HEK293 (cell line): Measurements from ENCODE around the gene ADAM19.

Experiments used
- CTCF ChIA-PET: fragments of 350-600 bp; formaldehyde crosslinking; extraction: SDS; loops from one replicate; lab custom pipeline; 2021; ENCODE audit warnings: antibody characterized with exemption; lab: Yijun Ruan, JAX
- POLR2A ChIA-PET: fragments of 300-600 bp; formaldehyde crosslinking; extraction: SDS; loops from one replicate; lab custom pipeline; 2020; ENCODE audit warnings: antibody characterized with exemption, inconsistent platforms; lab: Yijun Ruan, JAX
- H3K27ac ChIP-seq: fragments of 200-500 bp; sonication (Bioruptor generic); 2 replicates; pipeline ENCODE4 v1.5.1; 2014; ENCODE audit warnings: low read depth, low read length, control low read depth, inconsistent platforms; ENCODE audit errors: extremely low read depth
- H3K36me3 ChIP-seq, 2 experiments: fragments of 200-500 bp in 1 of 2; sonication (Bioruptor generic) in 1 of 2; 1 replicate in 1 of 2; 2 replicates in 1 of 2; pipeline ENCODE4 v1.5.1; 2014 to 2017; ENCODE audit warnings: inconsistent platforms in 2 of 2, low read length in 2 of 2; ENCODE audit not compliant: control insufficient read depth in 2 of 2, insufficient read depth in 1 of 2
- H3K4me1 ChIP-seq: fragments of 200-500 bp; sonication (Bioruptor generic); 2 replicates; pipeline ENCODE4 v1.5.1; 2014; ENCODE audit warnings: mild to moderate bottlenecking, low read length, inconsistent platforms; ENCODE audit not compliant: control insufficient read depth, insufficient read depth
- H3K4me3 ChIP-seq: 2 replicates; pipeline ENCODE4 v1.5.1; 2011; ENCODE audit warnings: low read depth, mild to moderate bottlenecking, control low read depth, low read length, moderate library complexity
- H3K9me3 ChIP-seq: fragments of 200-500 bp; sonication (Bioruptor generic); 2 replicates; pipeline ENCODE4 v1.5.1; 2014; ENCODE audit warnings: low read depth, low read length, inconsistent platforms; ENCODE audit not compliant: control insufficient read depth, insufficient read depth
- BCL11A ChIP-seq: fragments of 450-650 bp; formaldehyde crosslinking; IDR thresholded peaks from 2 replicates; pipeline ENCODE4 v1.5.1; 2016; ENCODE audit warnings: low read depth, missing biosample characterization, missing genetic modification characterization
- BCL11B ChIP-seq: fragments of 450-650 bp; formaldehyde crosslinking; IDR thresholded peaks from 2 replicates; pipeline ENCODE4 v1.5.1; 2016; ENCODE audit warnings: low read depth, missing biosample characterization, missing genetic modification characterization
- MEIS1 ChIP-seq: sonication (generic); formaldehyde crosslinking; IDR thresholded peaks from 2 replicates; pipeline ENCODE4 v1.8.1; 2022; ENCODE audit warnings: missing genetic modification reagents, mild to moderate bottlenecking, borderline replicate concordance
- ZBTB7A ChIP-seq: fragments of 450-650 bp; formaldehyde crosslinking; IDR thresholded peaks from 2 replicates; pipeline ENCODE4 v1.5.1; 2016; ENCODE audit warnings: low read depth, missing biosample characterization, missing genetic modification characterization
- ZFHX2 ChIP-seq: fragments of 450-650 bp; formaldehyde crosslinking; conservative IDR thresholded peaks from 2 replicates; pipeline ENCODE4 v1.5.1; 2016; ENCODE audit warnings: missing biosample characterization, missing genetic modification characterization
- ZNF2 ChIP-seq: fragments of 450-650 bp; formaldehyde crosslinking; IDR thresholded peaks from 2 replicates; pipeline ENCODE4 v1.5.1; 2016; ENCODE audit warnings: missing biosample characterization, missing genetic modification characterization
- ZNF202 ChIP-seq: fragments of 450-650 bp; formaldehyde crosslinking; IDR thresholded peaks from 2 replicates; pipeline ENCODE4 v1.5.1; 2016; ENCODE audit warnings: missing biosample characterization, missing genetic modification characterization, borderline replicate concordance
- ZNF274 ChIP-seq, 2 experiments: fragments of 200-500 bp in 1 of 2; fragments of 450-650 bp in 1 of 2; sonication (Bioruptor generic) in 1 of 2; formaldehyde crosslinking in 1 of 2; IDR thresholded peaks; 2 replicates each; pipeline versions ENCODE4 v1.5.1 to v1.6.1; 2014 to 2016; ENCODE audit warnings: borderline replicate concordance in 1 of 2, inconsistent platforms in 1 of 2, low read length in 1 of 2, missing biosample characterization in 1 of 2, missing genetic modification characterization in 1 of 2
- ZNF302 ChIP-seq: fragments of 450-650 bp; formaldehyde crosslinking; IDR thresholded peaks from 2 replicates; pipeline ENCODE4 v1.5.1; 2016; ENCODE audit warnings: missing biosample characterization, missing genetic modification characterization, low read depth
- ZNF362 ChIP-seq: fragments of 450-650 bp; formaldehyde crosslinking; IDR thresholded peaks from 2 replicates; pipeline ENCODE4 v1.5.1; 2016; ENCODE audit warnings: missing biosample characterization, missing genetic modification characterization
- ZNF404 ChIP-seq: fragments of 450-650 bp; formaldehyde crosslinking; IDR thresholded peaks from 2 replicates; pipeline ENCODE4 v1.5.1; 2017; ENCODE audit warnings: missing biosample characterization, missing genetic modification characterization
- ZNF548 ChIP-seq: fragments of 450-650 bp; formaldehyde crosslinking; IDR thresholded peaks from 2 replicates; pipeline ENCODE4 v1.5.1; 2016; ENCODE audit warnings: missing biosample characterization, missing genetic modification characterization
- ZNF596 ChIP-seq: fragments of 450-650 bp; IDR thresholded peaks from 2 replicates; pipeline ENCODE4 v1.5.0; 2018; ENCODE audit warnings: missing biosample characterization, mild to moderate bottlenecking, missing genetic modification characterization, moderate library complexity
- ZNF629 ChIP-seq: fragments of 450-650 bp; formaldehyde crosslinking; IDR thresholded peaks from 2 replicates; pipeline ENCODE4 v1.5.1; 2017; ENCODE audit warnings: missing biosample characterization, missing genetic modification characterization
- ZNF747 ChIP-seq: fragments of 450-650 bp; formaldehyde crosslinking; IDR thresholded peaks from 2 replicates; pipeline ENCODE4 v1.5.1; 2016; ENCODE audit warnings: missing biosample characterization, missing genetic modification characterization
- TF ChIP-seq, protein P1 (sequence below): fragments of 450-650 bp; formaldehyde crosslinking; IDR thresholded peaks from 2 replicates; pipeline ENCODE4 v1.5.1; 2016; ENCODE audit warnings: missing biosample characterization, missing genetic modification characterization, borderline replicate concordance
- TF ChIP-seq, protein P2 (sequence below): sonication (generic); formaldehyde crosslinking; IDR thresholded peaks from 2 replicates; pipeline ENCODE4 v1.8.1; 2022; ENCODE audit warnings: mild to moderate bottlenecking, moderate library complexity, missing genetic modification reagents
- TF ChIP-seq, protein P3 (sequence below): fragments of 450-650 bp; formaldehyde crosslinking; IDR thresholded peaks from 2 replicates; pipeline ENCODE4 v1.5.1; 2016; ENCODE audit warnings: missing biosample characterization, missing genetic modification characterization

Gene ADAM19

GRCh38 chr5:157528036-157528632, 47.4 kb downstream of the ADAM19 start:
- CTCF ChIA-PET = no interaction called here
- no peak for TF ChIP-seq ZNF548 (tag by site-specific recombination)
- TF ChIP-seq MEIS1 (CRISPR knock-in tag) = no peak
- no peak for TF ChIP-seq ZNF362 (tag by site-specific recombination)
- TF ChIP-seq ZNF629 (tag by site-specific recombination) = no peak
- no peak for TF ChIP-seq ZNF202 (tag by site-specific recombination)
- no peak for TF ChIP-seq ZNF2
- TF ChIP-seq BCL11A (tag by site-specific recombination) = no peak
- no peak for TF ChIP-seq BCL11B (tag by site-specific recombination)
- no peak for TF ChIP-seq ZNF302 (tag by site-specific recombination)
- TF ChIP-seq, protein P1, sequence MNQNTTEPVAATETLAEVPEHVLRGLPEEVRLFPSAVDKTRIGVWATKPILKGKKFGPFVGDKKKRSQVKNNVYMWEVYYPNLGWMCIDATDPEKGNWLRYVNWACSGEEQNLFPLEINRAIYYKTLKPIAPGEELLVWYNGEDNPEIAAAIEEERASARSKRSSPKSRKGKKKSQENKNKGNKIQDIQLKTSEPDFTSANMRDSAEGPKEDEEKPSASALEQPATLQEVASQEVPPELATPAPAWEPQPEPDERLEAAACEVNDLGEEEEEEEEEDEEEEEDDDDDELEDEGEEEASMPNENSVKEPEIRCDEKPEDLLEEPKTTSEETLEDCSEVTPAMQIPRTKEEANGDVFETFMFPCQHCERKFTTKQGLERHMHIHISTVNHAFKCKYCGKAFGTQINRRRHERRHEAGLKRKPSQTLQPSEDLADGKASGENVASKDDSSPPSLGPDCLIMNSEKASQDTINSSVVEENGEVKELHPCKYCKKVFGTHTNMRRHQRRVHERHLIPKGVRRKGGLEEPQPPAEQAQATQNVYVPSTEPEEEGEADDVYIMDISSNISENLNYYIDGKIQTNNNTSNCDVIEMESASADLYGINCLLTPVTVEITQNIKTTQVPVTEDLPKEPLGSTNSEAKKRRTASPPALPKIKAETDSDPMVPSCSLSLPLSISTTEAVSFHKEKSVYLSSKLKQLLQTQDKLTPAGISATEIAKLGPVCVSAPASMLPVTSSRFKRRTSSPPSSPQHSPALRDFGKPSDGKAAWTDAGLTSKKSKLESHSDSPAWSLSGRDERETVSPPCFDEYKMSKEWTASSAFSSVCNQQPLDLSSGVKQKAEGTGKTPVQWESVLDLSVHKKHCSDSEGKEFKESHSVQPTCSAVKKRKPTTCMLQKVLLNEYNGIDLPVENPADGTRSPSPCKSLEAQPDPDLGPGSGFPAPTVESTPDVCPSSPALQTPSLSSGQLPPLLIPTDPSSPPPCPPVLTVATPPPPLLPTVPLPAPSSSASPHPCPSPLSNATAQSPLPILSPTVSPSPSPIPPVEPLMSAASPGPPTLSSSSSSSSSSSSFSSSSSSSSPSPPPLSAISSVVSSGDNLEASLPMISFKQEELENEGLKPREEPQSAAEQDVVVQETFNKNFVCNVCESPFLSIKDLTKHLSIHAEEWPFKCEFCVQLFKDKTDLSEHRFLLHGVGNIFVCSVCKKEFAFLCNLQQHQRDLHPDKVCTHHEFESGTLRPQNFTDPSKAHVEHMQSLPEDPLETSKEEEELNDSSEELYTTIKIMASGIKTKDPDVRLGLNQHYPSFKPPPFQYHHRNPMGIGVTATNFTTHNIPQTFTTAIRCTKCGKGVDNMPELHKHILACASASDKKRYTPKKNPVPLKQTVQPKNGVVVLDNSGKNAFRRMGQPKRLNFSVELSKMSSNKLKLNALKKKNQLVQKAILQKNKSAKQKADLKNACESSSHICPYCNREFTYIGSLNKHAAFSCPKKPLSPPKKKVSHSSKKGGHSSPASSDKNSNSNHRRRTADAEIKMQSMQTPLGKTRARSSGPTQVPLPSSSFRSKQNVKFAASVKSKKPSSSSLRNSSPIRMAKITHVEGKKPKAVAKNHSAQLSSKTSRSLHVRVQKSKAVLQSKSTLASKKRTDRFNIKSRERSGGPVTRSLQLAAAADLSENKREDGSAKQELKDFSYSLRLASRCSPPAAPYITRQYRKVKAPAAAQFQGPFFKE (tag by site-specific recombination) = no peak
- TF ChIP-seq ZNF274 (IDR thresholded peaks at IDR 0.05; ENCODE audit: low read length) = no peak
- TF ChIP-seq ZNF274 (tag by site-specific recombination; IDR thresholded peaks at IDR 0.05; ENCODE audit: borderline replicate concordance) = no peak
- TF ChIP-seq, protein P2, sequence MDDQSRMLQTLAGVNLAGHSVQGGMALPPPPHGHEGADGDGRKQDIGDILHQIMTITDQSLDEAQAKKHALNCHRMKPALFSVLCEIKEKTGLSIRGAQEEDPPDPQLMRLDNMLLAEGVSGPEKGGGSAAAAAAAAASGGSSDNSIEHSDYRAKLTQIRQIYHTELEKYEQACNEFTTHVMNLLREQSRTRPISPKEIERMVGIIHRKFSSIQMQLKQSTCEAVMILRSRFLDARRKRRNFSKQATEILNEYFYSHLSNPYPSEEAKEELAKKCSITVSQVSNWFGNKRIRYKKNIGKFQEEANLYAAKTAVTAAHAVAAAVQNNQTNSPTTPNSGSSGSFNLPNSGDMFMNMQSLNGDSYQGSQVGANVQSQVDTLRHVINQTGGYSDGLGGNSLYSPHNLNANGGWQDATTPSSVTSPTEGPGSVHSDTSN = no peak
- no peak for TF ChIP-seq ZNF747 (tag by site-specific recombination)
- no peaks in the 10 kb centered on the region for H3K4me1 ChIP-seq
- H3K27ac ChIP-seq = no peak overlapping the region
- H3K36me3 ChIP-seq = no peaks in the 10 kb centered on the region
- H3K4me3 ChIP-seq = no peak overlapping the region
- POLR2A ChIA-PET = no interaction called here
- H3K9me3 ChIP-seq = no peaks in the 10 kb centered on the region

DNA sequence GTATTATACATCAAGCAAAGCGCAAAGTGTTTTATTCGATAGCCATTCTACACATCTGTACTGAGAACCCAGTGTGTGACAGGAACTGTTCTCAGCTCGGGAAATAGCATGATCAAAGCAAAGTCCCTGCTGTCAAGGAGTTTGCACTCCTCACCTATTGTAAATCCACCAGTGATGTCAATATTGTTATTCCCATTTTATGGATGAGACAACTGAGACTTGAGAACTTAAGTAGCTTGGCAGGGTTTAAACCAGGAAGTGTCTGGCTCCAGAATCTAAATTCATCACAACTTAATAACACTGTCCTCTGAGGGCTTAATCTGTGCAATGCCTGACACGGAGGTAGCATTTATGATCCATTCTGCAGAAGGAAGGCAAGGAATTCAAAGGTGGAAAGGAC, 50.7 kb downstream of the ADAM19 start:
- Histone ChIP-seq H3K27ac (no peak overlapping the region), H3K9me3 (no peaks in the 10 kb centered on the region), H3K4me3 (no peak overlapping the region), H3K4me1 (no peaks in the 10 kb centered on the region), H3K36me3 (no peaks in the 10 kb centered on the region)
- TF ChIP-seq ZBTB7A (tag by site-specific recombination) (no peak), ZFHX2 (tag by site-specific recombination) (no peak), ZNF404 (tag by site-specific recombination) (no peak), ZNF596 (tag by site-specific recombination) (no peak)
- TF ChIP-seq, protein P3, sequence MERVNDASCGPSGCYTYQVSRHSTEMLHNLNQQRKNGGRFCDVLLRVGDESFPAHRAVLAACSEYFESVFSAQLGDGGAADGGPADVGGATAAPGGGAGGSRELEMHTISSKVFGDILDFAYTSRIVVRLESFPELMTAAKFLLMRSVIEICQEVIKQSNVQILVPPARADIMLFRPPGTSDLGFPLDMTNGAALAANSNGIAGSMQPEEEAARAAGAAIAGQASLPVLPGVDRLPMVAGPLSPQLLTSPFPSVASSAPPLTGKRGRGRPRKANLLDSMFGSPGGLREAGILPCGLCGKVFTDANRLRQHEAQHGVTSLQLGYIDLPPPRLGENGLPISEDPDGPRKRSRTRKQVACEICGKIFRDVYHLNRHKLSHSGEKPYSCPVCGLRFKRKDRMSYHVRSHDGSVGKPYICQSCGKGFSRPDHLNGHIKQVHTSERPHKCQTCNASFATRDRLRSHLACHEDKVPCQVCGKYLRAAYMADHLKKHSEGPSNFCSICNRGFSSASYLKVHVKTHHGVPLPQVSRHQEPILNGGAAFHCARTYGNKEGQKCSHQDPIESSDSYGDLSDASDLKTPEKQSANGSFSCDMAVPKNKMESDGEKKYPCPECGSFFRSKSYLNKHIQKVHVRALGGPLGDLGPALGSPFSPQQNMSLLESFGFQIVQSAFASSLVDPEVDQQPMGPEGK (tag by site-specific recombination) = no peak
- ChIA-PET POLR2A (no interaction called here), CTCF (interaction anchor here (0.7 kb wide), 1 partner anchor 175 kb away, joined by 3 read pairs; no protein-coding TSS in a partner anchor)
